ENCODE data around the gene CNOT3.
A peak's percentile ranks its signal among the peaks of the same experiment; 100 is the strongest.
"Not testable (repeated sequence)": the region's sequence is repeated elsewhere in the genome, so short reads cannot be mapped to it uniquely, and the experiment has no call there.

DNA sequence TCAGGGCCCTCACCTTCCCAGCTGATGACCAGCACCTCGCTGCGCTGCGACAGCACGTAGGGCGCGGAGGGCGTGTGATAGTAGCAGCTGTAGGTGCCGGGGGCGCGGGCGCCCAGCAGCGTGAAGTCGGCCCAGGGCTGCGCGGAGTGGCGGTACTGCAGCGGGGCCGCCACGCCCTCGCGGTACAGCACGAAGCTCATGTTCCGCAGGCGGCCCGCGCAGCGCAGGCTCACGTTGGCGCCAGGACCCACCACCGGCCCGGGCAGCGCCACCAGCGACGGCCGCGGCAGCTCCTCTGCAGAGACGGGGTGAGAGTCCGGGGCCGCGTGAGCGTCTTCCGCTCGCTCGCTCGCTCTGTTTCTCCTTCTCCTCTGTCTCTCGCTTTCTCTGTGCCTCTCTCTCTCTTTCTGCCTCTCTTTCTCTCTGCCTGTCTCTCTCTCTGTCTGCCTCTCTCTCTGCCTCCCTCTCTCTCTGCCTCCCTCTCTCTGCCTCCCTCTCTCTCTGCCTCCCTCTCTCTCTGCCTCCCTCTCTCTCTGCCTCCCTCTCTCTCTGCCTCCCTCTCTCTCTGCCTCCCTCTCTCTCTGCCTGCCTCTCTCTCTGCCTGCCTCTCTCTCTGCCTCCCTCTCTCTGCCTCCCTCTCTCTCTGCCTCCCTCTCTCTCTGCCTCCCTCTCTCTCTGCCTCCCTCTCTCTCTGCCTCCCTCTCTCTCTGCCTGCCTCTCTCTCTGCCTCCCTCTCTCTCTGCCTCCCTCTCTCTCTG lies 41.5 kb upstream of the CNOT3 start:
- not testable (repeated sequence) for TF ChIP-seq EZH2 (IDR thresholded peaks at IDR 0.05; ENCODE audit: low read depth, unreplicated experiment)
- TF ChIP-seq, protein P1, sequence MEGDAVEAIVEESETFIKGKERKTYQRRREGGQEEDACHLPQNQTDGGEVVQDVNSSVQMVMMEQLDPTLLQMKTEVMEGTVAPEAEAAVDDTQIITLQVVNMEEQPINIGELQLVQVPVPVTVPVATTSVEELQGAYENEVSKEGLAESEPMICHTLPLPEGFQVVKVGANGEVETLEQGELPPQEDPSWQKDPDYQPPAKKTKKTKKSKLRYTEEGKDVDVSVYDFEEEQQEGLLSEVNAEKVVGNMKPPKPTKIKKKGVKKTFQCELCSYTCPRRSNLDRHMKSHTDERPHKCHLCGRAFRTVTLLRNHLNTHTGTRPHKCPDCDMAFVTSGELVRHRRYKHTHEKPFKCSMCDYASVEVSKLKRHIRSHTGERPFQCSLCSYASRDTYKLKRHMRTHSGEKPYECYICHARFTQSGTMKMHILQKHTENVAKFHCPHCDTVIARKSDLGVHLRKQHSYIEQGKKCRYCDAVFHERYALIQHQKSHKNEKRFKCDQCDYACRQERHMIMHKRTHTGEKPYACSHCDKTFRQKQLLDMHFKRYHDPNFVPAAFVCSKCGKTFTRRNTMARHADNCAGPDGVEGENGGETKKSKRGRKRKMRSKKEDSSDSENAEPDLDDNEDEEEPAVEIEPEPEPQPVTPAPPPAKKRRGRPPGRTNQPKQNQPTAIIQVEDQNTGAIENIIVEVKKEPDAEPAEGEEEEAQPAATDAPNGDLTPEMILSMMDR (conservative IDR thresholded peaks at IDR 0.05; ENCODE audit: low read depth in 2 of 2), result 0 out of 4 replicates have a peak, but pooled peaks of 1 of the 2 experiments have one; percentile 8
